ENCODE data around the gene SELPLG. TPM values are rescaled to one million over a fixed set of nuclear protein-coding genes. Genes with fewer than 3 reads are reported as not detected.
A peak's percentile ranks its signal among the peaks of the same experiment; 100 is the strongest.

Gene SELPLG
- total RNA-seq, 4 donors from 2014 or later = 0.19 to 5.0 (median 2.6) TPM

- Histone ChIP-seq H3K4me1 (peaks cover 0 to 7% of the 10 kb centered on the region in 2 donors), H3K27ac (no peak overlapping the region), H3K27me3 (peaks cover 0 to 3% (median 0%) of the 10 kb centered on the region in 3 donors), H3K36me3 (no peaks in the 10 kb centered on the region), H3K9me3 (no peaks in the 10 kb centered on the region), H3K4me3 (no peak overlapping the region)
- TF ChIP-seq CTCF (IDR thresholded peaks at IDR 0.05 in 4 of 5, conservative IDR thresholded peaks at IDR 0.05 in 1 of 5) (no peak), POLR2A (IDR thresholded peaks at IDR 0.05) (no peak)
- DNase-seq (no peak), ATAC-seq (no peak)
- in situ Hi-C loops (cut with MboI; ENCODE audit: low sequenced_read_pairs in 4 of 4) (loop anchor here (25.0 kb wide), 2 partner anchors 332 to 457 kb away; partner anchors contain the start of genes ALKBH2 (in 2 of the 4) and UNG (in 2 of the 4)), intact Hi-C loops (cut with DNase I; ENCODE audit: low total_unique reads) (no loop called here)
These were observed 3.0 kb downstream of the SELPLG start for GRCh38 chr12:108630481-108631207.

- peak overlapping the region in 1 of 4 donors; percentile 14 for H3K27ac ChIP-seq
- ATAC-seq (no peak), DNase-seq (no peak)
- no peaks in the 10 kb centered on the region for H3K9me3 ChIP-seq
- H3K36me3 ChIP-seq = no peaks in the 10 kb centered on the region
- TF ChIP-seq CTCF (IDR thresholded peaks at IDR 0.05 in 4 of 5, conservative IDR thresholded peaks at IDR 0.05 in 1 of 5) (no peak), POLR2A (IDR thresholded peaks at IDR 0.05) (no peak)
- no peak overlapping the region for H3K4me3 ChIP-seq
- in situ Hi-C loops (cut with MboI; ENCODE audit: low sequenced_read_pairs in 4 of 4) (loop anchor here (25.0 kb wide), 2 partner anchors 332 to 457 kb away; partner anchors contain the start of genes ALKBH2 (in 2 of the 4) and UNG (in 2 of the 4)), intact Hi-C loops (cut with DNase I; ENCODE audit: low total_unique reads) (no loop called here)
- no peaks in the 10 kb centered on the region for H3K27me3 ChIP-seq
- H3K4me1 ChIP-seq = peaks cover 0 to 7% of the 10 kb centered on the region in 2 donors
These were observed 3.7 kb downstream of the SELPLG start for GRCh38 chr12:108629824-108630476.

- in situ Hi-C loops (cut with MboI; ENCODE audit: low sequenced_read_pairs in 4 of 4) = loop anchor here (25.0 kb wide), 2 partner anchors 333 to 458 kb away; partner anchors contain the start of genes ALKBH2 (in 2 of the 4) and UNG (in 2 of the 4)
- Histone ChIP-seq H3K27ac (no peak overlapping the region), H3K4me1 (peaks cover 0 to 3% of the 10 kb centered on the region in 2 donors), H3K9me3 (no peaks in the 10 kb centered on the region), H3K4me3 (no peak overlapping the region), H3K27me3 (no peaks in the 10 kb centered on the region), H3K36me3 (no peaks in the 10 kb centered on the region)
- intact Hi-C loops (cut with DNase I; ENCODE audit: low total_unique reads) = no loop called here
- TF ChIP-seq CTCF (IDR thresholded peaks at IDR 0.05 in 4 of 5, conservative IDR thresholded peaks at IDR 0.05 in 1 of 5) = no peak
- ATAC-seq (no peak), DNase-seq (no peak)
These were observed 4.5 kb downstream of the SELPLG start for GRCh38 chr12:108629151-108629550.

GRCh38 chr12:108627134-108627920 is 6.4 kb downstream of the SELPLG start:
- no peaks in the 10 kb centered on the region for H3K9me3 ChIP-seq
- TF ChIP-seq POLR2A (IDR thresholded peaks at IDR 0.05) (no peak), CTCF (IDR thresholded peaks at IDR 0.05 in 4 of 5, conservative IDR thresholded peaks at IDR 0.05 in 1 of 5) (no peak)
- H3K27me3 ChIP-seq = no peaks in the 10 kb centered on the region
- intact Hi-C loops (cut with DNase I; ENCODE audit: low total_unique reads) (no loop called here), in situ Hi-C loops (cut with MboI; ENCODE audit: low sequenced_read_pairs in 4 of 4) (loop anchor here (25.0 kb wide), 2 partner anchors 335 to 460 kb away; partner anchors contain the start of genes ALKBH2 (in 2 of the 4) and UNG (in 2 of the 4))
- no peak overlapping the region for H3K4me3 ChIP-seq
- H3K27ac ChIP-seq = no peak overlapping the region
- ATAC-seq = no peak
- no peaks in the 10 kb centered on the region for H3K36me3 ChIP-seq
- no peak for DNase-seq
- no peaks in the 10 kb centered on the region for H3K4me1 ChIP-seq
